ENCODE results near the gene SLC39A6.

DNA sequence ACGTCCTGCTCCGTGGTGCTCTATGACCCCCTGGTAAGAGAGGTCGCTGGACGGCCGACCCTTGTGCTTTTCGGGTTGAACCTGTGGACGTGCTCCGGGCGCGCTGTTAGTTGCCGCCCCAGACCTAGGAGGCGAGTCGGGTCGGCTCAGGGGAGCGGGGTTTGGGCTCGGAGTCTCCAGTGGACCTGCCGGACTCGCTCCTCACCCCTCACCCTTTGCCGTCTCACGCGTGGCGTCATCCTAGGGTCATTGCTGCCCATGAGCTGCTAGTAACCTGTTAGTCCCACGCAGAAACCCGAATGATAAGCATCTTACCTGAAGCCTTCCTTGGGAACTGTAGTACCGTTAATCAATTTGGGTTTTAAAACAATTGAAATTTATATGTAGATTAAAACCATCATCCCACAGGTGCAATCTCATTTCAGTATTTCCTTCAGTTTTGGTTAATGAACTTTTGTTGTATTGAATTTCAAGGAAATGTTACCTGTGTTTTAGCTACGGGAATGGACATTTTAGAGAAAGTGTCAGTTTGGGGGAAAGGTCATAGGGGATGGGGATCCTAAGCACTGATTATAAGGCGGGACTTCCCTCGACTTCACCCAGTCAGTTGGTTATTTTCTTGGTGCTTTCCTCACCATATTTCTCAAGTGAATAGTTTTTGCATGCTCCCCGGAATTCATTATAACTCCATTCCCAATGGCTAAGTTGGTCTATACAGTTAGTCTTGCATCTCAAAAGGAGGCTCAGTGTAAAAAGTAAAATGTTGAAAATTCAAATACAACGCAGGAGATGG is 1.1 kb upstream of the SLC39A6 start:
- TF ChIP-seq, protein P1, sequence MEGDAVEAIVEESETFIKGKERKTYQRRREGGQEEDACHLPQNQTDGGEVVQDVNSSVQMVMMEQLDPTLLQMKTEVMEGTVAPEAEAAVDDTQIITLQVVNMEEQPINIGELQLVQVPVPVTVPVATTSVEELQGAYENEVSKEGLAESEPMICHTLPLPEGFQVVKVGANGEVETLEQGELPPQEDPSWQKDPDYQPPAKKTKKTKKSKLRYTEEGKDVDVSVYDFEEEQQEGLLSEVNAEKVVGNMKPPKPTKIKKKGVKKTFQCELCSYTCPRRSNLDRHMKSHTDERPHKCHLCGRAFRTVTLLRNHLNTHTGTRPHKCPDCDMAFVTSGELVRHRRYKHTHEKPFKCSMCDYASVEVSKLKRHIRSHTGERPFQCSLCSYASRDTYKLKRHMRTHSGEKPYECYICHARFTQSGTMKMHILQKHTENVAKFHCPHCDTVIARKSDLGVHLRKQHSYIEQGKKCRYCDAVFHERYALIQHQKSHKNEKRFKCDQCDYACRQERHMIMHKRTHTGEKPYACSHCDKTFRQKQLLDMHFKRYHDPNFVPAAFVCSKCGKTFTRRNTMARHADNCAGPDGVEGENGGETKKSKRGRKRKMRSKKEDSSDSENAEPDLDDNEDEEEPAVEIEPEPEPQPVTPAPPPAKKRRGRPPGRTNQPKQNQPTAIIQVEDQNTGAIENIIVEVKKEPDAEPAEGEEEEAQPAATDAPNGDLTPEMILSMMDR (IDR thresholded peaks at IDR 0.05), result no peak
- TF ChIP-seq SIN3A (IDR thresholded peaks at IDR 0.05; ENCODE audit: borderline replicate concordance, insufficient read depth, low read depth, low read length) (no peak), POLR2AphosphoS5 (IDR thresholded peaks at IDR 0.05; ENCODE audit: low read depth, low read length) (no peak)
- TF ChIP-seq, protein P2, sequence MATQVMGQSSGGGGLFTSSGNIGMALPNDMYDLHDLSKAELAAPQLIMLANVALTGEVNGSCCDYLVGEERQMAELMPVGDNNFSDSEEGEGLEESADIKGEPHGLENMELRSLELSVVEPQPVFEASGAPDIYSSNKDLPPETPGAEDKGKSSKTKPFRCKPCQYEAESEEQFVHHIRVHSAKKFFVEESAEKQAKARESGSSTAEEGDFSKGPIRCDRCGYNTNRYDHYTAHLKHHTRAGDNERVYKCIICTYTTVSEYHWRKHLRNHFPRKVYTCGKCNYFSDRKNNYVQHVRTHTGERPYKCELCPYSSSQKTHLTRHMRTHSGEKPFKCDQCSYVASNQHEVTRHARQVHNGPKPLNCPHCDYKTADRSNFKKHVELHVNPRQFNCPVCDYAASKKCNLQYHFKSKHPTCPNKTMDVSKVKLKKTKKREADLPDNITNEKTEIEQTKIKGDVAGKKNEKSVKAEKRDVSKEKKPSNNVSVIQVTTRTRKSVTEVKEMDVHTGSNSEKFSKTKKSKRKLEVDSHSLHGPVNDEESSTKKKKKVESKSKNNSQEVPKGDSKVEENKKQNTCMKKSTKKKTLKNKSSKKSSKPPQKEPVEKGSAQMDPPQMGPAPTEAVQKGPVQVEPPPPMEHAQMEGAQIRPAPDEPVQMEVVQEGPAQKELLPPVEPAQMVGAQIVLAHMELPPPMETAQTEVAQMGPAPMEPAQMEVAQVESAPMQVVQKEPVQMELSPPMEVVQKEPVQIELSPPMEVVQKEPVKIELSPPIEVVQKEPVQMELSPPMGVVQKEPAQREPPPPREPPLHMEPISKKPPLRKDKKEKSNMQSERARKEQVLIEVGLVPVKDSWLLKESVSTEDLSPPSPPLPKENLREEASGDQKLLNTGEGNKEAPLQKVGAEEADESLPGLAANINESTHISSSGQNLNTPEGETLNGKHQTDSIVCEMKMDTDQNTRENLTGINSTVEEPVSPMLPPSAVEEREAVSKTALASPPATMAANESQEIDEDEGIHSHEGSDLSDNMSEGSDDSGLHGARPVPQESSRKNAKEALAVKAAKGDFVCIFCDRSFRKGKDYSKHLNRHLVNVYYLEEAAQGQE (IDR thresholded peaks at IDR 0.05; ENCODE audit: insufficient read depth in 1 of 2, low read depth in 2 of 2, low read length in 1 of 2), result no peak

Measured in Panc1 (cell line).